SK-N-SH (cell line): ENCODE measurements around the gene XPOT. TPM values are rescaled to one million over a fixed set of nuclear protein-coding genes. Genes with fewer than 3 reads are reported as not detected.

Experiments used
- CTCF ChIA-PET: fragments of 300-600, 350-600 bp; formaldehyde crosslinking; extraction: SDS; loops from one replicate; lab custom pipeline; 2021; lab: Yijun Ruan, JAX
- POLR2A ChIA-PET: fragments of 350-600 bp; sonication (Branson Sonifier 250); formaldehyde crosslinking; extraction: SDS; loops from one replicate; lab custom pipeline; 2020; ENCODE audit warnings: antibody characterized with exemption, inconsistent platforms; lab: Yijun Ruan, JAX
- DNase-seq: peaks from one replicate; pipeline ENCODE4 v3.0.0; 2012
- H2AFZ ChIP-seq: fragments of 200-600 bp; sonication (generic); 2 replicates; pipeline ENCODE4 v1.8.1; 2016; ENCODE audit warnings: antibody characterized with exemption, mild to moderate bottlenecking, low read depth
- H3F3A ChIP-seq: fragments of 200-600 bp; sonication (generic); replicated peaks from 2 replicates; pipeline ENCODE3; 2016; ENCODE audit warnings: antibody characterized with exemption, mild to moderate bottlenecking; ENCODE audit not compliant: insufficient read depth
- H3K27ac ChIP-seq, 2 experiments: fragments of 200-500 bp in 1 of 2; fragments of 200-600 bp in 1 of 2; sonication (Bioruptor generic) in 1 of 2; sonication (generic), shearing (Covaris generic) in 1 of 2; 2 replicates each; pipeline versions ENCODE4 v1.5.1 to v1.6.1; 2014 to 2016; ENCODE audit warnings: low read depth in 2 of 2, inconsistent platforms in 1 of 2, low read length in 1 of 2, mild to moderate bottlenecking in 1 of 2, mixed read lengths in 1 of 2
- H3K27me3 ChIP-seq: fragments of 200-600 bp; sonication (generic), shearing (Covaris generic); 2 replicates; pipeline ENCODE4 v1.6.1; 2016; ENCODE audit warnings: mixed run types; ENCODE audit not compliant: insufficient read depth
- H3K36me3 ChIP-seq, 2 experiments: fragments of 200-500 bp in 1 of 2; fragments of 200-600 bp in 1 of 2; sonication (Bioruptor generic) in 1 of 2; sonication (generic) in 1 of 2; replicated peaks in 1 of 2; 2 replicates each; pipeline versions ENCODE3 to v1.5.1; 2014 to 2016; ENCODE audit warnings: low read length in 1 of 2, mild to moderate bottlenecking in 1 of 2; ENCODE audit not compliant: insufficient read depth in 2 of 2, control insufficient read depth in 1 of 2
- H3K4me1 ChIP-seq, 2 experiments: fragments of 200-500 bp in 1 of 2; fragments of 200-600 bp in 1 of 2; sonication (Bioruptor generic) in 1 of 2; sonication (generic), shearing (Covaris generic) in 1 of 2; 2 replicates each; pipeline versions ENCODE4 v1.5.1 to v1.6.1; 2014 to 2016; ENCODE audit warnings: low read depth in 1 of 2, low read length in 1 of 2, mixed run types in 1 of 2; ENCODE audit not compliant: insufficient read depth in 2 of 2, control insufficient read depth in 1 of 2
- H3K4me2 ChIP-seq: fragments of 200-600 bp; sonication (generic), shearing (Covaris generic); 2 replicates; pipeline ENCODE4 v1.6.1; 2017; ENCODE audit warnings: mixed run types
- H3K4me3 ChIP-seq, 2 experiments: fragments of 200-500 bp in 1 of 2; fragments of 200-600 bp in 1 of 2; sonication (Bioruptor generic) in 1 of 2; sonication (generic), shearing (Covaris generic) in 1 of 2; 2 replicates each; pipeline versions ENCODE4 v1.5.1 to v1.8.1; 2014 to 2016; ENCODE audit warnings: low read depth in 2 of 2, inconsistent platforms in 1 of 2, low read length in 1 of 2, mild to moderate bottlenecking in 1 of 2, mixed read lengths in 1 of 2, moderate library complexity in 1 of 2
- H3K79me2 ChIP-seq: fragments of 200-600 bp; sonication (generic); 2 replicates; pipeline ENCODE4 v1.8.1; 2017; ENCODE audit warnings: mild to moderate bottlenecking; ENCODE audit not compliant: insufficient read depth
- H3K9ac ChIP-seq: fragments of 200-600 bp; sonication (generic); 2 replicates; pipeline ENCODE4 v1.6.1; 2017; ENCODE audit warnings: mixed run types
- H3K9me2 ChIP-seq: fragments of 200-600 bp; sonication (generic); 2 replicates; pipeline ENCODE4 v1.6.1; 2017; ENCODE audit warnings: mixed run types
- H3K9me3 ChIP-seq: fragments of 200-600 bp; sonication (generic); 2 replicates; pipeline ENCODE4 v1.6.1; 2017; ENCODE audit warnings: mixed run types, mild to moderate bottlenecking, moderate library complexity
- H4K20me1 ChIP-seq: fragments of 200-600 bp; sonication (generic); 2 replicates; pipeline ENCODE4 v1.6.1; 2017; ENCODE audit warnings: mild to moderate bottlenecking, mixed run types; ENCODE audit not compliant: insufficient read depth
- CHD2 ChIP-seq: fragments of 150-350 bp; IDR thresholded peaks from 2 replicates; pipeline ENCODE4 v1.6.1; 2018; ENCODE audit warnings: low read length; ENCODE audit not compliant: partially characterized antibody
- ELF1 ChIP-seq: IDR thresholded peaks from 2 replicates; pipeline ENCODE4 v1.4.0; 2012
- EP300 ChIP-seq, 2 experiments: IDR thresholded peaks; 2 replicates each; pipeline versions ENCODE4 v1.4.0 to v1.6.1; 2012; ENCODE audit warnings: borderline replicate concordance in 1 of 2, low read depth in 1 of 2, low read length in 1 of 2
- EZH2phosphoT487 ChIP-seq: fragments of 200-600 bp; sonication (generic); IDR thresholded peaks from 2 replicates; pipeline ENCODE4 v1.6.1; 2017; ENCODE audit warnings: low read depth, mixed run types, mild to moderate bottlenecking, antibody characterized with exemption, moderate library complexity, borderline replicate concordance
- FOXJ3 ChIP-seq: sonication (generic); formaldehyde crosslinking; IDR thresholded peaks from 2 replicates; pipeline ENCODE4 v1.5.1; 2020; ENCODE audit warnings: mild to moderate bottlenecking, missing genetic modification reagents
- FOXM1 ChIP-seq: IDR thresholded peaks from 2 replicates; pipeline ENCODE4 v1.4.0; 2012; ENCODE audit warnings: low read depth, mild to moderate bottlenecking
- MAX ChIP-seq: IDR thresholded peaks from 2 replicates; pipeline ENCODE4 v1.4.0; 2012; ENCODE audit warnings: low read depth
- NFIC ChIP-seq: IDR thresholded peaks from 2 replicates; pipeline ENCODE4 v1.4.0; 2012; ENCODE audit warnings: borderline replicate concordance
- PBX3 ChIP-seq: IDR thresholded peaks from 2 replicates; pipeline ENCODE4; 2012
- RFX5 ChIP-seq: IDR thresholded peaks from 2 replicates; pipeline ENCODE4 v1.6.1; 2012; ENCODE audit warnings: mild to moderate bottlenecking, improper control_type of control experiment, low read length
- RXRA ChIP-seq: IDR thresholded peaks from 2 replicates; pipeline ENCODE4 v1.4.0; 2012; ENCODE audit warnings: low read depth, mild to moderate bottlenecking, borderline replicate concordance
- SIN3A ChIP-seq: IDR thresholded peaks from 2 replicates; pipeline ENCODE4 v1.6.1; 2012; ENCODE audit warnings: low read depth, mild to moderate bottlenecking, low read length, moderate library complexity, borderline replicate concordance
- SMC3 ChIP-seq: IDR thresholded peaks from 2 replicates; pipeline ENCODE4 v1.6.1; 2012; ENCODE audit warnings: low read depth, low read length, improper control_type of control experiment
- USF1 ChIP-seq: IDR thresholded peaks from 2 replicates; pipeline ENCODE4 v1.4.0; 2012; ENCODE audit warnings: low read depth, borderline replicate concordance
- USF2 ChIP-seq: fragments of 150-350 bp; IDR thresholded peaks from 2 replicates; pipeline ENCODE4 v1.6.1; 2017; ENCODE audit warnings: antibody characterized with exemption, low read length, low read depth, borderline replicate concordance
- WGBS: methylation state at CpG from one replicate; pipeline ENCODE4 v1.1.6; 2017; ENCODE audit warnings: low lambda C conversion rate; 5-methylcytosine and 5-hydroxymethylcytosine counted together
- polyA plus RNA-seq, 3 experiments: library from polyadenylated mRNA; depleted of rRNA; stranded (reverse); fragments of >200 nt; gene quantifications; 2 replicates each; pipeline ENCODE4 v1.2.3, GENCODE V29; 2012

XPOT gene
- polyA plus RNA-seq, 1 of the 3 experiments (the other 2 are of a cell fraction): 25.6 TPM

GRCh38 chr12:64475518-64475917 is 71.3 kb downstream of the XPOT start:
- Histone ChIP-seq H2AFZ (no peak overlapping the region), H3K27ac (no peak overlapping the region), H3K9me3 (peaks cover 6% of the 10 kb centered on the region; the same call in 1 of the 2 replicates), H3K79me2 (peaks cover 72% of the 10 kb centered on the region; the same call in 1 of the 2 replicates), H3K4me1 (peaks cover 3 to 13% of the 10 kb centered on the region in 2 experiments; a peak in 3 of 4 replicates), H3K9me2 (no peaks in the 10 kb centered on the region), H3F3A (peaks cover 12% of the 10 kb centered on the region)
- WGBS: 93% methylated on average over 4 of the region's 4 CpGs
- TF ChIP-seq USF1 (no peak), ELF1 (no peak), SIN3A (no peak), EP300 (IDR thresholded peaks at IDR 0.05; ENCODE audit: borderline replicate concordance in 1 of 2, low read depth in 1 of 2, low read length in 1 of 2) (no peak), MAX (no peak), PBX3 (no peak), RXRA (no peak), NFIC (no peak)
- TF ChIP-seq, all 33 proteins: peak for 0
- H3K4me3 ChIP-seq: no peak overlapping the region
- ChIA-PET CTCF (no interaction called here), POLR2A (no interaction called here)
- H3K27me3 ChIP-seq: no peaks in the 10 kb centered on the region
- no peak for DNase-seq
- peaks cover 52 to 80% of the 10 kb centered on the region in 2 experiments for H3K36me3 ChIP-seq
- H3K4me2 ChIP-seq: no peak overlapping the region
- no peak overlapping the region for H3K9ac ChIP-seq
- peaks cover 16% of the 10 kb centered on the region for H4K20me1 ChIP-seq

- no peak overlapping the region for H3K4me2 ChIP-seq
- H3K27me3 ChIP-seq: no peaks in the 10 kb centered on the region
- no peak overlapping the region for H3K4me3 ChIP-seq
- peaks cover 54 to 81% of the 10 kb centered on the region in 2 experiments for H3K36me3 ChIP-seq
- no peak overlapping the region for H3K9ac ChIP-seq
- TF ChIP-seq FOXJ3 (CRISPR knock-in tag) (no peak), EP300 (IDR thresholded peaks at IDR 0.05; ENCODE audit: borderline replicate concordance in 1 of 2, low read depth in 1 of 2, low read length in 1 of 2) (no peak), EZH2phosphoT487 (no peak), USF2 (no peak), NFIC (no peak), FOXM1 (no peak), CHD2 (no peak), RFX5 (no peak), SMC3 (no peak), ELF1 (no peak), SIN3A (no peak)
- H4K20me1 ChIP-seq: peaks cover 16% of the 10 kb centered on the region
- H2AFZ ChIP-seq: no peak overlapping the region
- H3K9me3 ChIP-seq: peaks cover 6% of the 10 kb centered on the region; the same call in 1 of the 2 replicates
- DNase-seq: no peak
- no peaks in the 10 kb centered on the region for H3K9me2 ChIP-seq
- H3K27ac ChIP-seq: no peak overlapping the region
- ChIA-PET POLR2A (no interaction called here), CTCF (interaction anchor here (1.4 kb wide), 1 partner anchor 29 kb away, joined by 4 read pairs; no protein-coding TSS in a partner anchor)
- peaks cover 13% of the 10 kb centered on the region for H3F3A ChIP-seq
- H3K4me1 ChIP-seq: peaks cover 3 to 14% of the 10 kb centered on the region in 2 experiments; a peak in 3 of 4 replicates
- peaks cover 66% of the 10 kb centered on the region; the same call in 1 of the 2 replicates for H3K79me2 ChIP-seq
- WGBS: 100% methylated on average over 2 of the region's 2 CpGs
These were observed 72.7 kb downstream of the XPOT start for GRCh38 chr12:64476844-64477243.
